SK-N-SH treated with all-trans-retinoic acid at 6 μM for 48 hours (cell line): ENCODE data around the gene PDE3A.
A peak's percentile ranks its signal among the peaks of the same experiment; 100 is the strongest.

Experiments used
- ATAC-seq: fragments of 200-7000 bp; cut with Tn5 transposase; 3 replicates; pipeline ENCODE4 v1.9.1; 2020; ENCODE audit warnings: mild to moderate bottlenecking, moderate library complexity
- ARNTL ChIP-seq: fragments of 450-650 bp; formaldehyde crosslinking; IDR thresholded peaks from 2 replicates; pipeline ENCODE4 v1.5.0; 2020; ENCODE audit warnings: low read depth, mild to moderate bottlenecking, moderate library complexity, borderline replicate concordance
- BACH2 ChIP-seq: fragments of 250-450 bp; sonication (Bioruptor Pico); IDR thresholded peaks from 2 replicates; pipeline ENCODE4 v1.9.0; 2021; ENCODE audit warnings: mild to moderate bottlenecking, borderline replicate concordance
- CSDC2 ChIP-seq: fragments of 250-450 bp; sonication (Bioruptor Pico); IDR thresholded peaks from 2 replicates; pipeline ENCODE4 v1.5.0; 2020; ENCODE audit warnings: mild to moderate bottlenecking, moderate library complexity
- ESRRG ChIP-seq: fragments of 250-450 bp; sonication (Bioruptor Pico); IDR thresholded peaks from 2 replicates; pipeline ENCODE4 v1.6.1; 2021; ENCODE audit warnings: mild to moderate bottlenecking
- GLIS3 ChIP-seq: fragments of 250-450 bp; sonication (Bioruptor Pico); IDR thresholded peaks from 2 replicates; pipeline ENCODE4 v1.5.0; 2020; ENCODE audit warnings: mild to moderate bottlenecking, moderate library complexity
- ISL1 ChIP-seq: fragments of 250-450 bp; sonication (Bioruptor Pico); IDR thresholded peaks from 2 replicates; pipeline ENCODE4 v2.1.2; 2022; ENCODE audit warnings: mild to moderate bottlenecking, moderate library complexity
- OSR1 ChIP-seq: fragments of 250-450 bp; sonication (Bioruptor Pico); IDR thresholded peaks from 2 replicates; pipeline ENCODE4 v1.8.0; 2022; ENCODE audit warnings: moderate library complexity, mild to moderate bottlenecking, inconsistent platforms
- PPARA ChIP-seq: fragments of 250-450 bp; sonication (Bioruptor Pico); IDR thresholded peaks from 2 replicates; pipeline ENCODE4 v1.5.0; 2020; ENCODE audit warnings: mild to moderate bottlenecking, borderline replicate concordance
- SNAI2 ChIP-seq: fragments of 250-450 bp; sonication (Bioruptor Pico); IDR thresholded peaks from 2 replicates; pipeline ENCODE4 v1.5.0; 2020; ENCODE audit warnings: mild to moderate bottlenecking, moderate library complexity
- TCF4 ChIP-seq: fragments of 250-450 bp; sonication (Bioruptor Pico); IDR thresholded peaks from 2 replicates; pipeline ENCODE4 v1.8.0; 2021; ENCODE audit warnings: mild to moderate bottlenecking, moderate library complexity, borderline replicate concordance
- TOX ChIP-seq: fragments of 250-450 bp; sonication (Bioruptor Pico); IDR thresholded peaks from 2 replicates; pipeline ENCODE4 v1.8.0; 2021; ENCODE audit warnings: mild to moderate bottlenecking, moderate library complexity, borderline replicate concordance
- ZC3H10 ChIP-seq: fragments of 250-450 bp; sonication (Bioruptor Pico); IDR thresholded peaks from 2 replicates; pipeline ENCODE4 v1.5.1; 2021; ENCODE audit warnings: mild to moderate bottlenecking, moderate library complexity
- ZFP3 ChIP-seq: fragments of 250-450 bp; sonication (Bioruptor Pico); IDR thresholded peaks from 2 replicates; pipeline ENCODE4 v1.5.0; 2020; ENCODE audit warnings: mild to moderate bottlenecking, moderate library complexity
- ZFP30 ChIP-seq: fragments of 450-650 bp; formaldehyde crosslinking; IDR thresholded peaks from 2 replicates; pipeline ENCODE4 v1.5.0; 2022; ENCODE audit warnings: mild to moderate bottlenecking, moderate library complexity
- ZNF70 ChIP-seq: fragments of 450-650 bp; formaldehyde crosslinking; IDR thresholded peaks from 2 replicates; pipeline ENCODE4 v1.5.0; 2020; ENCODE audit warnings: mild to moderate bottlenecking, moderate library complexity
- ZNF8 ChIP-seq: fragments of 450-650 bp; formaldehyde crosslinking; IDR thresholded peaks from 2 replicates; pipeline ENCODE4 v1.5.0; 2020; ENCODE audit warnings: mild to moderate bottlenecking, moderate library complexity
- TF ChIP-seq, protein P1 (sequence below): fragments of 250-450 bp; sonication (Bioruptor Pico); IDR thresholded peaks from 2 replicates; pipeline ENCODE4 v1.5.1; 2020; ENCODE audit warnings: low read depth, mild to moderate bottlenecking, moderate library complexity
- TF ChIP-seq, protein P2 (sequence below): fragments of 250-450 bp; sonication (Bioruptor Pico); IDR thresholded peaks from 2 replicates; pipeline ENCODE4 v1.8.0; 2020; ENCODE audit warnings: mild to moderate bottlenecking, moderate library complexity, borderline replicate concordance
- TF ChIP-seq, protein P3 (sequence below): fragments of 250-450 bp; sonication (Bioruptor Pico); IDR thresholded peaks from 2 replicates; pipeline ENCODE4 v1.5.1; 2021; ENCODE audit warnings: mild to moderate bottlenecking, moderate library complexity
- TF ChIP-seq, protein P4 (sequence below): fragments of 250-450 bp; sonication (Bioruptor Pico); IDR thresholded peaks from 2 replicates; pipeline ENCODE4 v1.5.0; 2020; ENCODE audit warnings: mild to moderate bottlenecking, moderate library complexity
- TF ChIP-seq, protein P5 (sequence below): fragments of 250-450 bp; sonication (Bioruptor Pico); IDR thresholded peaks from 2 replicates; pipeline ENCODE4 v1.8.0; 2021; ENCODE audit warnings: low read depth, mild to moderate bottlenecking, moderate library complexity, borderline replicate concordance

The PDE3A gene

DNA sequence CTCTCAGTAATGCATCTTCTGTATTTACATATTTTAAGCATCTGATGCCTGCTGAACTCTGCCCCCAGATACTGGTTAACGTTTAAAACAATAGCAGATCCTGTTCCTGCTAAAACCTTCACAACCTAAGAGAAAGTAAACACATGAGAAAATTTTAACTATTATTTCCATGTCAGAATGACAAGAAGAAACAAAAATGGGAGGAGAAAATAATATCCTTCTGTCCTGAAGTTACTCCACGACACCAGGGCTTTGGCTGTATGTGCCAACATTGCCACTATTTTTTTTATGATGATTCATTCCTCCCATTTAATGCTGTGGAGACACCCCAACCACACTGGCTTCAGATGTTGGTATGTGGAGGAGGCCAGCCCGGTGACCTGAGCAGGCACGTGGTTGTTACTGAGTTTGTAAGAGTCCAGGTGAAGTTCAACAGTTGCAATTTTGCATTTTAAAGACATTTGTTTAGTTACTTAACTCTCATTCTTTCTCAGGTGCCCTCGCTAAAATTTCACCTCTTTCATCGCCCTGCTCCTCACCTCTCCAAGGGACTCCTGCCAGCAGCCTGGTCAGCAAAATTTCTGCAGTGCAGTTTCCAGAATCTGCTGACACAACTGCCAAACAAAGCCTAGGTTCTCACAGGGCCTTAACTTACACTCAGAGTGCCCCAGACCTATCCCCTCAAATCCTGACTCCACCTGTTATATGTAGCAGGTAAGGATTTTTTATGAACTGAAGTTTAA lies 261.2 kb downstream of the PDE3A start:
- TF ChIP-seq PPARA (CRISPR knock-in tag) (no peak), ZNF70 (no peak), ESRRG (no peak), CSDC2 (CRISPR knock-in tag) (no peak), SNAI2 (CRISPR knock-in tag) (no peak), ZFP30 (CRISPR knock-in tag) (no peak), ZFP3 (CRISPR knock-in tag) (no peak), GLIS3 (no peak), TCF4 (CRISPR knock-in tag) (no peak), ZC3H10 (no peak), BACH2 (CRISPR knock-in tag) (no peak)
- TF ChIP-seq, protein P1, sequence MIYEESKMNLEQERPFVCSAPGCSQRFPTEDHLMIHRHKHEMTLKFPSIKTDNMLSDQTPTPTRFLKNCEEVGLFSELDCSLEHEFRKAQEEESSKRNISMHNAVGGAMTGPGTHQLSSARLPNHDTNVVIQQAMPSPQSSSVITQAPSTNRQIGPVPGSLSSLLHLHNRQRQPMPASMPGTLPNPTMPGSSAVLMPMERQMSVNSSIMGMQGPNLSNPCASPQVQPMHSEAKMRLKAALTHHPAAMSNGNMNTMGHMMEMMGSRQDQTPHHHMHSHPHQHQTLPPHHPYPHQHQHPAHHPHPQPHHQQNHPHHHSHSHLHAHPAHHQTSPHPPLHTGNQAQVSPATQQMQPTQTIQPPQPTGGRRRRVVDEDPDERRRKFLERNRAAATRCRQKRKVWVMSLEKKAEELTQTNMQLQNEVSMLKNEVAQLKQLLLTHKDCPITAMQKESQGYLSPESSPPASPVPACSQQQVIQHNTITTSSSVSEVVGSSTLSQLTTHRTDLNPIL (CRISPR knock-in tag): no peak
- TF ChIP-seq, protein P2, sequence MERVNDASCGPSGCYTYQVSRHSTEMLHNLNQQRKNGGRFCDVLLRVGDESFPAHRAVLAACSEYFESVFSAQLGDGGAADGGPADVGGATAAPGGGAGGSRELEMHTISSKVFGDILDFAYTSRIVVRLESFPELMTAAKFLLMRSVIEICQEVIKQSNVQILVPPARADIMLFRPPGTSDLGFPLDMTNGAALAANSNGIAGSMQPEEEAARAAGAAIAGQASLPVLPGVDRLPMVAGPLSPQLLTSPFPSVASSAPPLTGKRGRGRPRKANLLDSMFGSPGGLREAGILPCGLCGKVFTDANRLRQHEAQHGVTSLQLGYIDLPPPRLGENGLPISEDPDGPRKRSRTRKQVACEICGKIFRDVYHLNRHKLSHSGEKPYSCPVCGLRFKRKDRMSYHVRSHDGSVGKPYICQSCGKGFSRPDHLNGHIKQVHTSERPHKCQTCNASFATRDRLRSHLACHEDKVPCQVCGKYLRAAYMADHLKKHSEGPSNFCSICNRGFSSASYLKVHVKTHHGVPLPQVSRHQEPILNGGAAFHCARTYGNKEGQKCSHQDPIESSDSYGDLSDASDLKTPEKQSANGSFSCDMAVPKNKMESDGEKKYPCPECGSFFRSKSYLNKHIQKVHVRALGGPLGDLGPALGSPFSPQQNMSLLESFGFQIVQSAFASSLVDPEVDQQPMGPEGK (CRISPR knock-in tag): no peak
- TF ChIP-seq, protein P3, sequence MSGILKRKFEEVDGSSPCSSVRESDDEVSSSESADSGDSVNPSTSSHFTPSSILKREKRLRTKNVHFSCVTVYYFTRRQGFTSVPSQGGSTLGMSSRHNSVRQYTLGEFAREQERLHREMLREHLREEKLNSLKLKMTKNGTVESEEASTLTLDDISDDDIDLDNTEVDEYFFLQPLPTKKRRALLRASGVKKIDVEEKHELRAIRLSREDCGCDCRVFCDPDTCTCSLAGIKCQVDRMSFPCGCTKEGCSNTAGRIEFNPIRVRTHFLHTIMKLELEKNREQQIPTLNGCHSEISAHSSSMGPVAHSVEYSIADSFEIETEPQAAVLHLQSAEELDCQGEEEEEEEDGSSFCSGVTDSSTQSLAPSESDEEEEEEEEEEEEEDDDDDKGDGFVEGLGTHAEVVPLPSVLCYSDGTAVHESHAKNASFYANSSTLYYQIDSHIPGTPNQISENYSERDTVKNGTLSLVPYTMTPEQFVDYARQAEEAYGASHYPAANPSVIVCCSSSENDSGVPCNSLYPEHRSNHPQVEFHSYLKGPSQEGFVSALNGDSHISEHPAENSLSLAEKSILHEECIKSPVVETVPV (CRISPR knock-in tag): no peak
- TF ChIP-seq, protein P4, sequence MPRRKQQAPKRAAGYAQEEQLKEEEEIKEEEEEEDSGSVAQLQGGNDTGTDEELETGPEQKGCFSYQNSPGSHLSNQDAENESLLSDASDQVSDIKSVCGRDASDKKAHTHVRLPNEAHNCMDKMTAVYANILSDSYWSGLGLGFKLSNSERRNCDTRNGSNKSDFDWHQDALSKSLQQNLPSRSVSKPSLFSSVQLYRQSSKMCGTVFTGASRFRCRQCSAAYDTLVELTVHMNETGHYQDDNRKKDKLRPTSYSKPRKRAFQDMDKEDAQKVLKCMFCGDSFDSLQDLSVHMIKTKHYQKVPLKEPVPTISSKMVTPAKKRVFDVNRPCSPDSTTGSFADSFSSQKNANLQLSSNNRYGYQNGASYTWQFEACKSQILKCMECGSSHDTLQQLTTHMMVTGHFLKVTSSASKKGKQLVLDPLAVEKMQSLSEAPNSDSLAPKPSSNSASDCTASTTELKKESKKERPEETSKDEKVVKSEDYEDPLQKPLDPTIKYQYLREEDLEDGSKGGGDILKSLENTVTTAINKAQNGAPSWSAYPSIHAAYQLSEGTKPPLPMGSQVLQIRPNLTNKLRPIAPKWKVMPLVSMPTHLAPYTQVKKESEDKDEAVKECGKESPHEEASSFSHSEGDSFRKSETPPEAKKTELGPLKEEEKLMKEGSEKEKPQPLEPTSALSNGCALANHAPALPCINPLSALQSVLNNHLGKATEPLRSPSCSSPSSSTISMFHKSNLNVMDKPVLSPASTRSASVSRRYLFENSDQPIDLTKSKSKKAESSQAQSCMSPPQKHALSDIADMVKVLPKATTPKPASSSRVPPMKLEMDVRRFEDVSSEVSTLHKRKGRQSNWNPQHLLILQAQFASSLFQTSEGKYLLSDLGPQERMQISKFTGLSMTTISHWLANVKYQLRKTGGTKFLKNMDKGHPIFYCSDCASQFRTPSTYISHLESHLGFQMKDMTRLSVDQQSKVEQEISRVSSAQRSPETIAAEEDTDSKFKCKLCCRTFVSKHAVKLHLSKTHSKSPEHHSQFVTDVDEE (CRISPR knock-in tag): no peak
- ATAC-seq: peak; percentile 76

DNA sequence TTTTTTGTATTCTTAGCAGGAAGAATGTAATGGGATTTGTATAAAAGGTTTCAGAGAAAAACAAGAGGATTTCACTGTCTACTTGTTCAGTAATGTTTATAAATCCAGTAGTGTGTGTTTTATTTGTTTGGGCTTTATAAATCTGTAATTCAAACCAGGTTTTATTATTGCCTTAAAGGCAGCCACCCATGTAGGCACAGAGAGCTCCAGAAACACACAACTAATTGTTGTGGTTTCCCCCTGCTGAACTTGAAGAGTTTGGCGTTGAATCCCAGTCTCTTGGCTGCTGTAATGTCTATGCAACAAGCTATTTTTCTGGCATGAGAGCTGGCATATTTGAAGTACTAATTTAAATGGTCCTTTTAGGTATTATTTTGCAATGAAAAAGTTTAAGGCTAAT lies 263.4 kb downstream of the PDE3A start:
- ATAC-seq: no peak
- TF ChIP-seq ZNF8 (CRISPR knock-in tag) (no peak), PPARA (CRISPR knock-in tag) (no peak), ARNTL (CRISPR knock-in tag) (no peak), ZC3H10 (no peak), GLIS3 (no peak), TCF4 (CRISPR knock-in tag) (no peak), OSR1 (CRISPR knock-in tag) (no peak), TOX (CRISPR knock-in tag) (no peak), ZFP3 (CRISPR knock-in tag) (no peak), ISL1 (CRISPR knock-in tag) (no peak), SNAI2 (CRISPR knock-in tag) (no peak), CSDC2 (CRISPR knock-in tag) (no peak), ZNF70 (no peak)
- TF ChIP-seq, protein P2 (CRISPR knock-in tag): no peak
- TF ChIP-seq, protein P5, sequence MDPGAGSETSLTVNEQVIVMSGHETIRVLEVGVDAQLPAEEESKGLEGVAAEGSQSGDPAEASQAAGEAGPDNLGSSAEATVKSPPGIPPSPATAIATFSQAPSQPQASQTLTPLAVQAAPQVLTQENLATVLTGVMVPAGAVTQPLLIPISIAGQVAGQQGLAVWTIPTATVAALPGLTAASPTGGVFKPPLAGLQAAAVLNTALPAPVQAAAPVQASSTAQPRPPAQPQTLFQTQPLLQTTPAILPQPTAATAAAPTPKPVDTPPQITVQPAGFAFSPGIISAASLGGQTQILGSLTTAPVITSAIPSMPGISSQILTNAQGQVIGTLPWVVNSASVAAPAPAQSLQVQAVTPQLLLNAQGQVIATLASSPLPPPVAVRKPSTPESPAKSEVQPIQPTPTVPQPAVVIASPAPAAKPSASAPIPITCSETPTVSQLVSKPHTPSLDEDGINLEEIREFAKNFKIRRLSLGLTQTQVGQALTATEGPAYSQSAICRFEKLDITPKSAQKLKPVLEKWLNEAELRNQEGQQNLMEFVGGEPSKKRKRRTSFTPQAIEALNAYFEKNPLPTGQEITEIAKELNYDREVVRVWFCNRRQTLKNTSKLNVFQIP (CRISPR knock-in tag): no peak
- TF ChIP-seq, protein P1 (CRISPR knock-in tag): no peak
